Neutrophil (primary cell): ENCODE results near the gene FARP2.

ENCODE experiments used
- H3K27ac ChIP-seq: fragments of 200-600 bp; sonication (generic); 2 replicates; pipeline ENCODE4 v1.5.1; 2016; ENCODE audit warnings: mild to moderate bottlenecking, moderate library complexity
- H3K27me3 ChIP-seq: fragments of 200-600 bp; sonication (generic); 2 replicates; pipeline ENCODE4 v1.6.0; 2016; ENCODE audit warnings: mild to moderate bottlenecking
- H3K36me3 ChIP-seq: fragments of 200-600 bp; sonication (generic); 2 replicates; pipeline ENCODE4 v1.5.1; 2017
- H3K4me1 ChIP-seq, 2 experiments: fragments of 200-600 bp in 1 of 2; sonication (generic) in 1 of 2; 1 replicate in 1 of 2; 2 replicates in 1 of 2; pipeline versions ENCODE4 v1.5.1 to v1.6.1; 2013 to 2016; ENCODE audit warnings: low read depth in 1 of 2, low read length in 1 of 2, mild to moderate bottlenecking in 1 of 2, moderate library complexity in 1 of 2; ENCODE audit not compliant: control insufficient read depth in 1 of 2, insufficient read depth in 1 of 2
- H3K4me3 ChIP-seq, 2 experiments: fragments of 200-600 bp in 1 of 2; sonication (generic) in 1 of 2; 1 replicate in 1 of 2; 2 replicates in 1 of 2; pipeline ENCODE4 v1.5.1; 2013 to 2016; ENCODE audit warnings: low read depth in 1 of 2, low read length in 1 of 2, mild to moderate bottlenecking in 1 of 2, moderate library complexity in 1 of 2
- H3K9me3 ChIP-seq: fragments of 200-600 bp; sonication (generic); 2 replicates; pipeline ENCODE4 v1.5.1; 2016
- CTCF ChIP-seq: fragments of 200-600 bp; sonication (generic); IDR thresholded peaks from 2 replicates; pipeline ENCODE4 v1.5.1; 2016; ENCODE audit warnings: antibody characterized with exemption

FARP2 gene

GRCh38 chr2:241321886-241322285, 34.2 kb upstream of the FARP2 start:
- Histone ChIP-seq H3K27ac (peak overlapping the region; percentile 54), H3K27me3 (no peaks in the 10 kb centered on the region), H3K36me3 (peaks cover 7% of the 10 kb centered on the region), H3K4me3 (no peak overlapping the region), H3K9me3 (no peaks in the 10 kb centered on the region), H3K4me1 (peaks cover 48 to 57% of the 10 kb centered on the region in 2 experiments)
- no peak for TF ChIP-seq CTCF

GRCh38 chr2:241323778-241324177, 32.3 kb upstream of the FARP2 start:
- H3K27me3 ChIP-seq: no peaks in the 10 kb centered on the region
- H3K9me3 ChIP-seq: no peaks in the 10 kb centered on the region
- H3K4me1 ChIP-seq: peaks cover 32 to 38% of the 10 kb centered on the region in 2 experiments
- H3K4me3 ChIP-seq: no peak overlapping the region
- peaks cover 15% of the 10 kb centered on the region for H3K36me3 ChIP-seq
- H3K27ac ChIP-seq: peak overlapping the region; percentile 77
- no peak for TF ChIP-seq CTCF

GRCh38 chr2:241324775-241325174, 31.3 kb upstream of the FARP2 start:
- Histone ChIP-seq H3K27ac (peak overlapping the region; percentile 77), H3K4me1 (peaks cover 29% of the 10 kb centered on the region in 2 experiments), H3K9me3 (no peaks in the 10 kb centered on the region), H3K27me3 (no peaks in the 10 kb centered on the region), H3K36me3 (peaks cover 25% of the 10 kb centered on the region), H3K4me3 (no peak overlapping the region)
- no peak for TF ChIP-seq CTCF

- Histone ChIP-seq H3K36me3 (peaks cover 30% of the 10 kb centered on the region), H3K4me1 (peaks cover 29% of the 10 kb centered on the region in 2 experiments), H3K27me3 (no peaks in the 10 kb centered on the region), H3K27ac (peak overlapping the region; percentile 77), H3K4me3 (no peak overlapping the region), H3K9me3 (no peaks in the 10 kb centered on the region)
- TF ChIP-seq CTCF: no peak
These were observed 30.8 kb upstream of the FARP2 start for GRCh38 chr2:241325257-241325656.

- no peak overlapping the region for H3K4me3 ChIP-seq
- H3K27me3 ChIP-seq: no peaks in the 10 kb centered on the region
These were observed 26.1 kb upstream of the FARP2 start for GRCh38 chr2:241329669-241330615.

More at GRCh38 chr2:241329669-241330615, 26.1 kb upstream of the FARP2 start:
- Histone ChIP-seq H3K9me3 (no peaks in the 10 kb centered on the region), H3K27ac (no peak overlapping the region), H3K36me3 (peaks cover 44% of the 10 kb centered on the region), H3K4me1 (peaks cover 6 to 9% of the 10 kb centered on the region in 2 experiments)
- TF ChIP-seq CTCF: no peak
